SK-N-SH (cell line): ENCODE data around the gene ZNF391.

Experiments
- ELF1 ChIP-seq: IDR thresholded peaks from 2 replicates; pipeline ENCODE4 v1.4.0; 2012
- EP300 ChIP-seq, 2 experiments: IDR thresholded peaks; 2 replicates each; pipeline versions ENCODE4 v1.4.0 to v1.6.1; 2012; ENCODE audit warnings: borderline replicate concordance in 1 of 2, low read depth in 1 of 2, low read length in 1 of 2
- GABPA ChIP-seq: IDR thresholded peaks from 2 replicates; pipeline ENCODE4 v1.4.0; 2012; ENCODE audit warnings: low read depth, mild to moderate bottlenecking
- MAX ChIP-seq: IDR thresholded peaks from 2 replicates; pipeline ENCODE4 v1.4.0; 2012; ENCODE audit warnings: low read depth
- POLR2AphosphoS5 ChIP-seq: IDR thresholded peaks from 2 replicates; pipeline ENCODE4 v1.6.1; 2012; ENCODE audit warnings: low read depth, low read length
- SIN3A ChIP-seq: IDR thresholded peaks from 2 replicates; pipeline ENCODE4 v1.6.1; 2012; ENCODE audit warnings: low read depth, mild to moderate bottlenecking, low read length, moderate library complexity, borderline replicate concordance
- TEAD4 ChIP-seq: IDR thresholded peaks from 2 replicates; pipeline ENCODE4 v1.4.0; 2012; ENCODE audit warnings: mild to moderate bottlenecking, borderline replicate concordance; ENCODE audit not compliant: insufficient read depth
- USF2 ChIP-seq: fragments of 150-350 bp; IDR thresholded peaks from 2 replicates; pipeline ENCODE4 v1.6.1; 2017; ENCODE audit warnings: antibody characterized with exemption, low read length, low read depth, borderline replicate concordance
- YY1 ChIP-seq: IDR thresholded peaks from 2 replicates; pipeline ENCODE4 v1.4.0; 2012; ENCODE audit warnings: low read depth, mild to moderate bottlenecking
- TF ChIP-seq, protein P1 (sequence below): fragments of 200-600 bp; sonication (generic); IDR thresholded peaks from 2 replicates; pipeline ENCODE4 v1.6.1; 2017; ENCODE audit warnings: antibody characterized with exemption, mild to moderate bottlenecking, moderate library complexity
- TF ChIP-seq, protein P2 (sequence below): IDR thresholded peaks from 2 replicates; pipeline ENCODE4 v1.4.0; 2012; ENCODE audit warnings: low read depth, borderline replicate concordance

DNA sequence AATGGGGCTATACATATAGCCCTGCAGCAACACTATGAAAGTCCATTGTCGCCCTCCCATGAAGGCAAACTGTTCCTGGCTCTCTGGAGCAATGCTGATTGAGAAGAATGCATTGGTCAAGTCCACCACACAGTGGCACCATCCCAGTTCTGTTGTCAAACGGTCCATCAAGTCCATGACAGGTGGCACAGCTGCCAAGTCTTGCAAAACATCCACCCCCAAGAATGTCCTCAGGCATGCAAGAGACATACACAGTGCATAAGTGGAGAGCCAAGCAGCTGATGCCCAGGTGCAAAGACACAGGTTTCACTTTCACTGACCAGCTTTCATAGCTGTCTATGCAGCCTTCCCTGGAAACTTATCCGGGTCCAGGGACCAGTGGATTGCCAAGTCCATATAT, 17.5 kb downstream of the ZNF391 start:
- TF ChIP-seq, protein P1, sequence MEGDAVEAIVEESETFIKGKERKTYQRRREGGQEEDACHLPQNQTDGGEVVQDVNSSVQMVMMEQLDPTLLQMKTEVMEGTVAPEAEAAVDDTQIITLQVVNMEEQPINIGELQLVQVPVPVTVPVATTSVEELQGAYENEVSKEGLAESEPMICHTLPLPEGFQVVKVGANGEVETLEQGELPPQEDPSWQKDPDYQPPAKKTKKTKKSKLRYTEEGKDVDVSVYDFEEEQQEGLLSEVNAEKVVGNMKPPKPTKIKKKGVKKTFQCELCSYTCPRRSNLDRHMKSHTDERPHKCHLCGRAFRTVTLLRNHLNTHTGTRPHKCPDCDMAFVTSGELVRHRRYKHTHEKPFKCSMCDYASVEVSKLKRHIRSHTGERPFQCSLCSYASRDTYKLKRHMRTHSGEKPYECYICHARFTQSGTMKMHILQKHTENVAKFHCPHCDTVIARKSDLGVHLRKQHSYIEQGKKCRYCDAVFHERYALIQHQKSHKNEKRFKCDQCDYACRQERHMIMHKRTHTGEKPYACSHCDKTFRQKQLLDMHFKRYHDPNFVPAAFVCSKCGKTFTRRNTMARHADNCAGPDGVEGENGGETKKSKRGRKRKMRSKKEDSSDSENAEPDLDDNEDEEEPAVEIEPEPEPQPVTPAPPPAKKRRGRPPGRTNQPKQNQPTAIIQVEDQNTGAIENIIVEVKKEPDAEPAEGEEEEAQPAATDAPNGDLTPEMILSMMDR = no peak
- TF ChIP-seq EP300 (IDR thresholded peaks at IDR 0.05; ENCODE audit: borderline replicate concordance in 1 of 2, low read depth in 1 of 2, low read length in 1 of 2) (no peak), SIN3A (no peak), GABPA (no peak), ELF1 (no peak), MAX (no peak), POLR2AphosphoS5 (no peak), YY1 (no peak), TEAD4 (no peak), USF2 (no peak)
- TF ChIP-seq, protein P2, sequence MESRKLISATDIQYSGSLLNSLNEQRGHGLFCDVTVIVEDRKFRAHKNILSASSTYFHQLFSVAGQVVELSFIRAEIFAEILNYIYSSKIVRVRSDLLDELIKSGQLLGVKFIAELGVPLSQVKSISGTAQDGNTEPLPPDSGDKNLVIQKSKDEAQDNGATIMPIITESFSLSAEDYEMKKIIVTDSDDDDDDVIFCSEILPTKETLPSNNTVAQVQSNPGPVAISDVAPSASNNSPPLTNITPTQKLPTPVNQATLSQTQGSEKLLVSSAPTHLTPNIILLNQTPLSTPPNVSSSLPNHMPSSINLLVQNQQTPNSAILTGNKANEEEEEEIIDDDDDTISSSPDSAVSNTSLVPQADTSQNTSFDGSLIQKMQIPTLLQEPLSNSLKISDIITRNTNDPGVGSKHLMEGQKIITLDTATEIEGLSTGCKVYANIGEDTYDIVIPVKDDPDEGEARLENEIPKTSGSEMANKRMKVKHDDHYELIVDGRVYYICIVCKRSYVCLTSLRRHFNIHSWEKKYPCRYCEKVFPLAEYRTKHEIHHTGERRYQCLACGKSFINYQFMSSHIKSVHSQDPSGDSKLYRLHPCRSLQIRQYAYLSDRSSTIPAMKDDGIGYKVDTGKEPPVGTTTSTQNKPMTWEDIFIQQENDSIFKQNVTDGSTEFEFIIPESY = no peak
